ENCODE measurements around the gene ZNF200. TPM values are rescaled to one million over a fixed set of nuclear protein-coding genes. Genes with fewer than 3 reads are reported as not detected.

ZNF200 gene
- total RNA-seq, 6 experiments from 2014 or later: 1.9 to 4.8 (median 3.5) TPM

- no peak for ATAC-seq
- WGBS (ENCODE audit: insufficient coverage, low coverage, low lambda C conversion rate, missing lambda C conversion rate): 67% methylated on average over 1 of the region's 1 CpG
- Histone ChIP-seq H3K36me3 (no peaks in the 10 kb centered on the region), H3K27me3 (no peaks in the 10 kb centered on the region), H3K27ac (no peak overlapping the region), H3K4me3 (no peak overlapping the region), H3K4me1 (no peaks in the 10 kb centered on the region), H3K9me3 (no peaks in the 10 kb centered on the region)
- no peak for TF ChIP-seq CTCF (IDR thresholded peaks at IDR 0.05)
- TF ChIP-seq POLR2A (IDR thresholded peaks at IDR 0.05): no peak
- no peak for DNase-seq
- intact Hi-C loops (cut with DNase I): no loop called here
Measured at GRCh38 chr16:3249020-3249419, 14.1 kb upstream of the ZNF200 start.

GRCh38 chr16:3248596-3248995 lies 13.6 kb upstream of the ZNF200 start:
- Histone ChIP-seq H3K27me3 (no peaks in the 10 kb centered on the region), H3K27ac (no peak overlapping the region), H3K4me1 (no peaks in the 10 kb centered on the region), H3K36me3 (no peaks in the 10 kb centered on the region), H3K9me3 (no peaks in the 10 kb centered on the region), H3K4me3 (no peak overlapping the region)
- intact Hi-C loops (cut with DNase I): no loop called here
- TF ChIP-seq POLR2A (IDR thresholded peaks at IDR 0.05) (no peak), CTCF (IDR thresholded peaks at IDR 0.05) (no peak)
- no CpG with 5 or more reads among the region's 5 CpGs for WGBS (ENCODE audit: insufficient coverage, low coverage, low lambda C conversion rate, missing lambda C conversion rate)
- no peak for DNase-seq
- ATAC-seq: no peak

GRCh38 chr16:3246876-3247275 lies 11.9 kb upstream of the ZNF200 start:
- no CpG with 5 or more reads among the region's 10 CpGs for WGBS (ENCODE audit: insufficient coverage, low coverage, low lambda C conversion rate, missing lambda C conversion rate)

GRCh38 chr16:3246002-3246401 lies 11.0 kb upstream of the ZNF200 start:
- Histone ChIP-seq H3K27ac (no peak overlapping the region), H3K36me3 (no peaks in the 10 kb centered on the region), H3K4me3 (no peak overlapping the region), H3K9me3 (no peaks in the 10 kb centered on the region), H3K4me1 (no peaks in the 10 kb centered on the region), H3K27me3 (no peaks in the 10 kb centered on the region)
- DNase-seq: no peak
- TF ChIP-seq CTCF (IDR thresholded peaks at IDR 0.05): no peak
- no peak for TF ChIP-seq POLR2A (IDR thresholded peaks at IDR 0.05)
- ATAC-seq: no peak
- intact Hi-C loops (cut with DNase I): no loop called here
- 73% methylated on average over 7 of the region's 7 CpGs for WGBS (ENCODE audit: insufficient coverage, low coverage, low lambda C conversion rate, missing lambda C conversion rate)

More at GRCh38 chr16:3246876-3247275, 11.9 kb upstream of the ZNF200 start:
- Histone ChIP-seq H3K27ac (no peak overlapping the region), H3K27me3 (no peaks in the 10 kb centered on the region), H3K4me3 (no peak overlapping the region), H3K4me1 (no peaks in the 10 kb centered on the region), H3K36me3 (no peaks in the 10 kb centered on the region), H3K9me3 (no peaks in the 10 kb centered on the region)
- DNase-seq (no peak), ATAC-seq (no peak)
- intact Hi-C loops (cut with DNase I): no loop called here
- TF ChIP-seq POLR2A (IDR thresholded peaks at IDR 0.05) (no peak), CTCF (IDR thresholded peaks at IDR 0.05) (no peak)

GRCh38 chr16:3243882-3244281 lies 8.9 kb upstream of the ZNF200 start:
- Histone ChIP-seq H3K36me3 (no peaks in the 10 kb centered on the region), H3K4me1 (no peaks in the 10 kb centered on the region), H3K9me3 (no peaks in the 10 kb centered on the region), H3K27ac (no peak overlapping the region), H3K4me3 (no peak overlapping the region), H3K27me3 (no peaks in the 10 kb centered on the region)
- intact Hi-C loops (cut with DNase I): no loop called here
- no peak for ATAC-seq
- 80% methylated on average over 5 of the region's 6 CpGs for WGBS (ENCODE audit: insufficient coverage, low coverage, low lambda C conversion rate, missing lambda C conversion rate)
- DNase-seq: no peak
- TF ChIP-seq CTCF (IDR thresholded peaks at IDR 0.05) (no peak), POLR2A (IDR thresholded peaks at IDR 0.05) (no peak)

All from right lobe of liver (tissue), 6 donors.